Lung (tissue), 12 donors: ENCODE data around the gene MAP3K20. TPM values are rescaled to one million over a fixed set of nuclear protein-coding genes. Genes with fewer than 3 reads are reported as not detected.
A peak's percentile ranks its signal among the peaks of the same experiment; 100 is the strongest.

Source experiments
- ATAC-seq: fragments of 200-7000 bp; cut with Tn5 transposase; one replicate; pipeline ENCODE4 v1.9.1; 2020; ENCODE audit warnings: moderate number of reproducible peaks; ENCODE audit not compliant: insufficient read depth, low FRiP score
- DNase-seq, 3 donors: peaks; one replicate each; pipeline ENCODE4 v3.0.0-alpha.2; 2013 to 2017
- H3K27ac ChIP-seq, 2 donors: one replicate each; pipeline ENCODE4 v1.5.1; 2013; ENCODE audit warnings: mild to moderate bottlenecking in 2 of 2, moderate library complexity in 2 of 2, control low read depth in 1 of 2, inconsistent platforms in 1 of 2, low read depth in 1 of 2, low read length in 1 of 2
- H3K27me3 ChIP-seq, 3 donors: one replicate each; pipeline ENCODE4 v1.5.1; 2013; ENCODE audit warnings: low read length in 2 of 3; ENCODE audit not compliant: control insufficient read depth in 3 of 3, insufficient read depth in 3 of 3
- H3K36me3 ChIP-seq, 4 donors: one replicate each; pipeline ENCODE4 v1.5.1; 2013; ENCODE audit warnings: low read length in 4 of 4, mild to moderate bottlenecking in 1 of 4, moderate library complexity in 1 of 4; ENCODE audit not compliant: control insufficient read depth in 4 of 4, insufficient read depth in 4 of 4
- H3K4me1 ChIP-seq, 5 donors: one replicate each; pipeline ENCODE4 v1.5.1; 2013; ENCODE audit warnings: low read length in 5 of 5, mild to moderate bottlenecking in 2 of 5, moderate library complexity in 1 of 5; ENCODE audit not compliant: control insufficient read depth in 5 of 5, insufficient read depth in 5 of 5
- H3K4me3 ChIP-seq: one replicate; pipeline ENCODE4 v1.5.1; 2013; ENCODE audit warnings: mild to moderate bottlenecking, control low read depth, moderate library complexity
- H3K9ac ChIP-seq, 2 donors: one replicate each; pipeline ENCODE4 v1.5.1; 2013; ENCODE audit warnings: low read length in 2 of 2, control low read depth in 1 of 2; ENCODE audit not compliant: insufficient read depth in 1 of 2
- H3K9me3 ChIP-seq, 4 donors: one replicate each; pipeline ENCODE4 v1.5.1; 2013; ENCODE audit warnings: low read length in 3 of 4, mild to moderate bottlenecking in 1 of 4, moderate library complexity in 1 of 4; ENCODE audit not compliant: control insufficient read depth in 4 of 4, insufficient read depth in 3 of 4
- CTCF ChIP-seq: IDR thresholded peaks from 2 replicates; pipeline ENCODE4 v1.5.1; 2012; ENCODE audit warnings: mild to moderate bottlenecking; ENCODE audit errors: control extremely low read depth, extremely low read depth
- WGBS, 2 donors: extraction: QIAGEN DNeasy Blood & Tissue Kit; methylation state at CpG; one replicate each; pipeline ENCODE4 v1.1.7; 2013; 5-methylcytosine and 5-hydroxymethylcytosine counted together
- polyA plus RNA-seq, 2 donors: library from polyadenylated mRNA; stranded (reverse); fragments of 200-250 nt; gene quantifications; one replicate each; pipeline ENCODE4 v1.2.1, GENCODE V29; 2013
- total RNA-seq, 2 donors: library from RNA; depleted of rRNA in 1 of 2; stranded (reverse); fragments of >200 nt in 1 of 2; gene quantifications; one replicate each; pipeline ENCODE4 v1.2.1, GENCODE V29; 2014 to 2021
- donor health status: control.
- donor health status: control.
- donor health status: Bipolar disorder and iron deficiency.
- donor health status: healthy.
- donor health status: DM: yes; HTN: yes; CAD: no.

Gene MAP3K20
- total and polyA plus RNA-seq, 4 donors, result 13.4 to 71.6 (median 31.6) TPM

- Histone ChIP-seq H3K4me1 (peaks cover 0 to 3% (median 3%) of the 10 kb centered on the region in 5 donors), H3K9me3 (no peaks in the 10 kb centered on the region), H3K27ac (peak overlapping the region in 1 of 2 donors; percentile 15), H3K36me3 (no peaks in the 10 kb centered on the region), H3K4me3 (no peak overlapping the region), H3K27me3 (no peaks in the 10 kb centered on the region), H3K9ac (no peak overlapping the region)
- ATAC-seq, result no peak
- no peak for DNase-seq
- TF ChIP-seq CTCF, result no peak
- 39 to 45% methylated on average over 5 of the region's 5 CpGs for WGBS, 2 donors
Measured at GRCh38 chr2:173059971-173060461, 15.6 kb upstream of the MAP3K20 start.

GRCh38 chr2:173062801-173063200 lies 12.8 kb upstream of the MAP3K20 start:
- Histone ChIP-seq H3K9me3 (no peaks in the 10 kb centered on the region), H3K9ac (no peak overlapping the region), H3K4me3 (no peak overlapping the region), H3K36me3 (no peaks in the 10 kb centered on the region), H3K4me1 (peaks cover 0 to 3% (median 0%) of the 10 kb centered on the region in 5 donors), H3K27me3 (no peaks in the 10 kb centered on the region), H3K27ac (no peak overlapping the region)
- no peak for TF ChIP-seq CTCF
- 77 to 88% methylated on average over 4 of the region's 4 CpGs for WGBS, 2 donors
- ATAC-seq (no peak), DNase-seq (peak; percentile 59 to 84 (median 78))

GRCh38 chr2:173064151-173064805 lies 11.4 kb upstream of the MAP3K20 start:
- DNase-seq, result peak in 2 of 3 donors; percentile 33 to 72
- Histone ChIP-seq H3K9me3 (no peaks in the 10 kb centered on the region), H3K4me1 (peaks cover 0 to 3% (median 0%) of the 10 kb centered on the region in 5 donors), H3K36me3 (no peaks in the 10 kb centered on the region), H3K9ac (no peak overlapping the region), H3K27me3 (no peaks in the 10 kb centered on the region), H3K4me3 (no peak overlapping the region), H3K27ac (no peak overlapping the region)
- ATAC-seq, result no peak
- 65 to 79% methylated on average over 4 of the region's 4 CpGs for WGBS, 2 donors
- TF ChIP-seq CTCF, result no peak
